ENCODE measurements around the gene MAP1LC3B.

MAP1LC3B gene

DNA sequence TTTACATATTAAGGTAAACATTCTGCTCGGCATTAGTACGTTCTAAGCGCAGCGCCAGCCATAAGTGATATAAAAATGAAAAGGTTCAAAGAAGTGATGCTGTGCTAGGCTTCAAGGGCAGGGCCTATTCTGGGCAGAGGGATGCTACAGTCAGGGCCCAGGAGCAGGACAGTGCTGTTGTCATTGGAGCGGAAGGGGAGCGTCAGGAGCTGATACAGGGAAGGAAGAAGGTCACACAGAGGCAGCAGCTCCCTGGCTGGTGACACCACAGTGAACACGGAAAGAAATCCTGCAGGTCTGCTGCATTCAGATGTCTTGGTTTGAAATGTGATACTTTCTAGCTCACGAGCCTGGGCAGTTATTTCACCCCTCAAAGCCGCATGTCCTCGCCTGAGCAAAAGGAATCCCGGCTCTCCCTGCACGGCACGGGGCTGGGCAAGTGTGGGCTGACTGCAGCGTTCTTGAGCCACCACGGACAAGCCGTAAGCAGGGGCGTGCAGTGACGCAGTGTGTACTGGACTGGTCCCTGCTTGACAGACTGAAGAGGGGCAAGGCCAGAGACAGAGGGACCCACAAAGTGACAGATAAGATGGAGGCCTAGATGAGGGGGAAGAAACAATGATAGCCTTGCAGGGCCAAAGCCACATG is 59.6 kb downstream of the MAP1LC3B start:
- TF ChIP-seq, protein P1, sequence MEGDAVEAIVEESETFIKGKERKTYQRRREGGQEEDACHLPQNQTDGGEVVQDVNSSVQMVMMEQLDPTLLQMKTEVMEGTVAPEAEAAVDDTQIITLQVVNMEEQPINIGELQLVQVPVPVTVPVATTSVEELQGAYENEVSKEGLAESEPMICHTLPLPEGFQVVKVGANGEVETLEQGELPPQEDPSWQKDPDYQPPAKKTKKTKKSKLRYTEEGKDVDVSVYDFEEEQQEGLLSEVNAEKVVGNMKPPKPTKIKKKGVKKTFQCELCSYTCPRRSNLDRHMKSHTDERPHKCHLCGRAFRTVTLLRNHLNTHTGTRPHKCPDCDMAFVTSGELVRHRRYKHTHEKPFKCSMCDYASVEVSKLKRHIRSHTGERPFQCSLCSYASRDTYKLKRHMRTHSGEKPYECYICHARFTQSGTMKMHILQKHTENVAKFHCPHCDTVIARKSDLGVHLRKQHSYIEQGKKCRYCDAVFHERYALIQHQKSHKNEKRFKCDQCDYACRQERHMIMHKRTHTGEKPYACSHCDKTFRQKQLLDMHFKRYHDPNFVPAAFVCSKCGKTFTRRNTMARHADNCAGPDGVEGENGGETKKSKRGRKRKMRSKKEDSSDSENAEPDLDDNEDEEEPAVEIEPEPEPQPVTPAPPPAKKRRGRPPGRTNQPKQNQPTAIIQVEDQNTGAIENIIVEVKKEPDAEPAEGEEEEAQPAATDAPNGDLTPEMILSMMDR (IDR thresholded peaks at IDR 0.05; ENCODE audit: low read depth, low read length) = no peak
- DNase-seq (ENCODE audit: extremely low read depth, low read depth) = no peak

DNA sequence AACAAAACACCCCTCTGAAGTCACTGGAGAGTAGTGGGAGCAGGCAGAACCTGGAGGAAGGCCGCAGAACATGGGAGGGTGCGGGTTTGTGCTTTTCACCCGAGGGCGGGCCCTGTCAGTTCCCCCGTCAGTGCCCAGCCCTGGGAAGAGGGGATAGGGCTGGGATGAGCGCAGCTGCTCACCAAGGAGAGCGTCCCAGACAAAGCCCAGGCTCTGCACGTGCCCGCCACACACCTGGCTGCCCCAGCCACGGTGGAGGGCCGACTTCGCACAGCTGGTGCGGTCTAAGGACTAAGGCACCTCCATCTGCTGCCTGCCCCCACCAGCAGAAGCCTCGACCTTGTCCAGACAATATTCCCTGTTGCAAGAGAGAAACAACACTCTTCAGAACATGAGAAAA is 61.2 kb downstream of the MAP1LC3B start:
- TF ChIP-seq, protein P1 (IDR thresholded peaks at IDR 0.05; ENCODE audit: low read depth, low read length) = no peak

More for the DNA sequence above, 61.2 kb downstream of the MAP1LC3B start:
- no peak for DNase-seq (ENCODE audit: extremely low read depth, low read depth)

Measured in AG09319 (cell line).